PC-9 (cell line): Measurements from ENCODE around the gene HHAT. TPM values are rescaled to one million over a fixed set of nuclear protein-coding genes. Genes with fewer than 3 reads are reported as not detected.

ENCODE experiments used
- BruUV-seq: library from RNA; stranded (reverse); fragments of 400-500 nt; replicated peaks from 2 replicates; lab custom pipeline; 2021; lab: Mats Ljungman, UMichigan
- CTCF ChIA-PET: fragments of 300-600 bp; sonication (Branson Sonifier 250); formaldehyde crosslinking; loops from one replicate; lab custom pipeline; 2022; ENCODE audit warnings: antibody characterized with exemption; lab: Charles Lee
- POLR2A ChIA-PET: fragments of 300-600 bp; sonication (Branson Sonifier 250); formaldehyde crosslinking; loops from one replicate; lab custom pipeline; 2022; ENCODE audit warnings: antibody characterized with exemption; ENCODE audit not compliant: unreplicated experiment; lab: Charles Lee
- DNase-seq, 2 experiments: peaks; one replicate each; pipeline versions ENCODE4 v3.0.0 to v3.0.0-alpha.2; 2015 to 2022; ENCODE audit warnings: mixed read lengths in 1 of 2
- H2AFZ ChIP-seq: fragments of 200-600 bp; sonication (generic); 2 replicates; pipeline ENCODE4 v1.8.1; 2017; ENCODE audit warnings: antibody characterized with exemption
- H3F3A ChIP-seq: fragments of 200-600 bp; sonication (generic); 2 replicates; pipeline ENCODE4 v1.8.1; 2017; ENCODE audit warnings: antibody characterized with exemption, mild to moderate bottlenecking, low read depth; ENCODE audit not compliant: insufficient read depth
- H3K27ac ChIP-seq: fragments of 200-600 bp; sonication (generic); 2 replicates; pipeline ENCODE4 v1.6.1; 2016; ENCODE audit warnings: mixed run types
- H3K27me3 ChIP-seq: fragments of 200-600 bp; sonication (generic); 2 replicates; pipeline ENCODE4 v1.6.1; 2016; ENCODE audit warnings: low read depth, mixed run types; ENCODE audit not compliant: insufficient read depth
- H3K36me3 ChIP-seq: fragments of 200-600 bp; sonication (generic); 2 replicates; pipeline ENCODE4 v1.6.1; 2016; ENCODE audit warnings: low read depth, mixed run types
- H3K4me1 ChIP-seq: fragments of 200-600 bp; sonication (generic); replicated peaks from 2 replicates; pipeline ENCODE4 v1.6.1; 2016; ENCODE audit warnings: mixed run types; ENCODE audit not compliant: insufficient read depth
- H3K4me2 ChIP-seq: fragments of 200-600 bp; sonication (generic); 2 replicates; pipeline ENCODE4 v1.6.1; 2017; ENCODE audit warnings: mixed run types
- H3K4me3 ChIP-seq: fragments of 200-600 bp; sonication (generic); 2 replicates; pipeline ENCODE4 v1.6.1; 2016; ENCODE audit warnings: mixed run types
- H3K79me2 ChIP-seq: fragments of 200-600 bp; sonication (generic); 2 replicates; pipeline ENCODE4 v1.6.1; 2017; ENCODE audit warnings: low read depth, mixed run types
- H3K9me2 ChIP-seq: fragments of 200-600 bp; sonication (generic); 2 replicates; pipeline ENCODE4 v1.8.1; 2017; ENCODE audit warnings: mild to moderate bottlenecking; ENCODE audit not compliant: insufficient read depth
- H3K9me3 ChIP-seq: fragments of 200-600 bp; sonication (generic); 2 replicates; pipeline ENCODE4 v1.8.1; 2016; ENCODE audit warnings: low read depth; ENCODE audit not compliant: insufficient read depth
- H4K20me1 ChIP-seq: fragments of 200-600 bp; sonication (generic); 2 replicates; pipeline ENCODE4 v1.8.1; 2017; ENCODE audit not compliant: insufficient read depth
- CTCF ChIP-seq: fragments of 200-600 bp; sonication (generic); conservative IDR thresholded peaks from 2 replicates; pipeline ENCODE4 v1.6.1; 2017; ENCODE audit warnings: mixed run types, antibody characterized with exemption, mild to moderate bottlenecking, moderate library complexity
- EZH2 ChIP-seq: fragments of 200-600 bp; sonication (generic); IDR thresholded peaks from 2 replicates; pipeline ENCODE4 v1.8.0; 2017; ENCODE audit warnings: antibody characterized with exemption, low read depth
- intact Hi-C: fragments of 100-400 bp; cut with micrococcal nuclease; formaldehyde crosslinking; loops from one replicate; pipeline ENCODE4 v1.10.0; 2022; ENCODE audit not compliant: unreplicated experiment
- total RNA-seq: library from RNA; stranded (reverse); gene quantifications from 2 replicates; pipeline ENCODE4 v1.2.3, GENCODE V29; 2021

Gene HHAT
- total RNA-seq, 1 experiment from 2014 or later = 5.3 TPM

GRCh38 chr1:210415846-210416448, 87.2 kb downstream of the HHAT start:
- DNase-seq = no peak
- no peak overlapping the region for H3K27ac ChIP-seq
- H4K20me1 ChIP-seq = no peaks in the 10 kb centered on the region
- no peaks in the 10 kb centered on the region for H3F3A ChIP-seq
- no peak overlapping the region for H2AFZ ChIP-seq
- ChIA-PET POLR2A (no interaction called here), CTCF (no interaction called here)
- H3K79me2 ChIP-seq = no peaks in the 10 kb centered on the region
- H3K4me1 ChIP-seq = no peaks in the 10 kb centered on the region
- intact Hi-C loops = no loop called here
- no peak overlapping the region for H3K4me3 ChIP-seq
- no TSS peak for BruUV-seq
- H3K9me3 ChIP-seq = no peaks in the 10 kb centered on the region
- H3K27me3 ChIP-seq = no peaks in the 10 kb centered on the region
- no peaks in the 10 kb centered on the region for H3K36me3 ChIP-seq
- peaks cover 4% of the 10 kb centered on the region; the same call in 1 of the 2 replicates for H3K9me2 ChIP-seq
- TF ChIP-seq CTCF (no peak), EZH2 (no peak)
- H3K4me2 ChIP-seq = no peak overlapping the region

- no peaks in the 10 kb centered on the region for H3K27me3 ChIP-seq
- no peaks in the 10 kb centered on the region for H3K4me1 ChIP-seq
- no peak overlapping the region for H3K27ac ChIP-seq
- no peak for TF ChIP-seq CTCF
- TF ChIP-seq EZH2 = no peak
- H3K9me2 ChIP-seq = peaks cover 4% of the 10 kb centered on the region; the same call in 1 of the 2 replicates
- ChIA-PET CTCF (no interaction called here), POLR2A (no interaction called here)
- no peaks in the 10 kb centered on the region for H3K9me3 ChIP-seq
- no peak overlapping the region for H2AFZ ChIP-seq
- H3K4me3 ChIP-seq = no peak overlapping the region
- intact Hi-C loops = no loop called here
- H4K20me1 ChIP-seq = no peaks in the 10 kb centered on the region
- H3K79me2 ChIP-seq = no peaks in the 10 kb centered on the region
- no peaks in the 10 kb centered on the region for H3K36me3 ChIP-seq
- no peak for DNase-seq
- no TSS peak for BruUV-seq
- no peak overlapping the region for H3K4me2 ChIP-seq
- no peaks in the 10 kb centered on the region for H3F3A ChIP-seq
Measured at GRCh38 chr1:210416681-210417080, 88.0 kb downstream of the HHAT start.

- no peaks in the 10 kb centered on the region for H3K4me1 ChIP-seq
- BruUV-seq = no TSS peak
- no peak for TF ChIP-seq CTCF
- no peak for TF ChIP-seq EZH2
- H3K4me3 ChIP-seq = no peak overlapping the region
- H3K4me2 ChIP-seq = no peak overlapping the region
- ChIA-PET CTCF (interaction anchor here (1.0 kb wide), 1 partner anchor 33 kb away, joined by 4 read pairs; no protein-coding TSS in a partner anchor), POLR2A (no interaction called here)
- intact Hi-C loops = no loop called here
- H3K9me2 ChIP-seq = peaks cover 4% of the 10 kb centered on the region; the same call in 1 of the 2 replicates
- H3K36me3 ChIP-seq = no peaks in the 10 kb centered on the region
- no peak for DNase-seq
- H3K9me3 ChIP-seq = no peaks in the 10 kb centered on the region
- H3F3A ChIP-seq = no peaks in the 10 kb centered on the region
- no peaks in the 10 kb centered on the region for H4K20me1 ChIP-seq
- no peaks in the 10 kb centered on the region for H3K27me3 ChIP-seq
- no peaks in the 10 kb centered on the region for H3K79me2 ChIP-seq
- no peak overlapping the region for H3K27ac ChIP-seq
- H2AFZ ChIP-seq = no peak overlapping the region
Measured at GRCh38 chr1:210417881-210418280, 89.2 kb downstream of the HHAT start.
